ENCODE data around the gene SMCR8.

- TF ChIP-seq CTCF (IDR thresholded peaks at IDR 0.05) (no peak), POLR2A (IDR thresholded peaks at IDR 0.05) (no peak)
Measured at GRCh38 chr17:18364166-18364565, 49.1 kb downstream of the SMCR8 start.

All from body of pancreas (tissue), 4 donors.